Measurements from ENCODE around the gene LRP1B. TPM values are rescaled to one million over a fixed set of nuclear protein-coding genes. Genes with fewer than 3 reads are reported as not detected.

LRP1B gene
- total RNA-seq, 1 experiment from 2014 or later, result 0.52 TPM

- TF ChIP-seq E2F4 (CRISPR knock-in tag; IDR thresholded peaks at IDR 0.05; ENCODE audit: borderline replicate concordance, low read depth), result no peak
- TF ChIP-seq, protein P1, sequence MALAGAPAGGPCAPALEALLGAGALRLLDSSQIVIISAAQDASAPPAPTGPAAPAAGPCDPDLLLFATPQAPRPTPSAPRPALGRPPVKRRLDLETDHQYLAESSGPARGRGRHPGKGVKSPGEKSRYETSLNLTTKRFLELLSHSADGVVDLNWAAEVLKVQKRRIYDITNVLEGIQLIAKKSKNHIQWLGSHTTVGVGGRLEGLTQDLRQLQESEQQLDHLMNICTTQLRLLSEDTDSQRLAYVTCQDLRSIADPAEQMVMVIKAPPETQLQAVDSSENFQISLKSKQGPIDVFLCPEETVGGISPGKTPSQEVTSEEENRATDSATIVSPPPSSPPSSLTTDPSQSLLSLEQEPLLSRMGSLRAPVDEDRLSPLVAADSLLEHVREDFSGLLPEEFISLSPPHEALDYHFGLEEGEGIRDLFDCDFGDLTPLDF (CRISPR knock-in tag; IDR thresholded peaks at IDR 0.05), result no peak
- TF ChIP-seq, protein P2, sequence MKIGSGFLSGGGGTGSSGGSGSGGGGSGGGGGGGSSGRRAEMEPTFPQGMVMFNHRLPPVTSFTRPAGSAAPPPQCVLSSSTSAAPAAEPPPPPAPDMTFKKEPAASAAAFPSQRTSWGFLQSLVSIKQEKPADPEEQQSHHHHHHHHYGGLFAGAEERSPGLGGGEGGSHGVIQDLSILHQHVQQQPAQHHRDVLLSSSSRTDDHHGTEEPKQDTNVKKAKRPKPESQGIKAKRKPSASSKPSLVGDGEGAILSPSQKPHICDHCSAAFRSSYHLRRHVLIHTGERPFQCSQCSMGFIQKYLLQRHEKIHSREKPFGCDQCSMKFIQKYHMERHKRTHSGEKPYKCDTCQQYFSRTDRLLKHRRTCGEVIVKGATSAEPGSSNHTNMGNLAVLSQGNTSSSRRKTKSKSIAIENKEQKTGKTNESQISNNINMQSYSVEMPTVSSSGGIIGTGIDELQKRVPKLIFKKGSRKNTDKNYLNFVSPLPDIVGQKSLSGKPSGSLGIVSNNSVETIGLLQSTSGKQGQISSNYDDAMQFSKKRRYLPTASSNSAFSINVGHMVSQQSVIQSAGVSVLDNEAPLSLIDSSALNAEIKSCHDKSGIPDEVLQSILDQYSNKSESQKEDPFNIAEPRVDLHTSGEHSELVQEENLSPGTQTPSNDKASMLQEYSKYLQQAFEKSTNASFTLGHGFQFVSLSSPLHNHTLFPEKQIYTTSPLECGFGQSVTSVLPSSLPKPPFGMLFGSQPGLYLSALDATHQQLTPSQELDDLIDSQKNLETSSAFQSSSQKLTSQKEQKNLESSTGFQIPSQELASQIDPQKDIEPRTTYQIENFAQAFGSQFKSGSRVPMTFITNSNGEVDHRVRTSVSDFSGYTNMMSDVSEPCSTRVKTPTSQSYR (CRISPR knock-in tag; IDR thresholded peaks at IDR 0.05), result no peak
- no peak for TF ChIP-seq NFATC4 (CRISPR knock-in tag; IDR thresholded peaks at IDR 0.05)
- no peak for TF ChIP-seq CBFB (CRISPR knock-in tag; IDR thresholded peaks at IDR 0.05; ENCODE audit: low read depth)
- TF ChIP-seq JAZF1 (CRISPR knock-in tag; IDR thresholded peaks at IDR 0.05), result no peak
- no peak for TF ChIP-seq KAT7 (CRISPR knock-in tag; IDR thresholded peaks at IDR 0.05; ENCODE audit: borderline replicate concordance)
- no peak for TF ChIP-seq RORB (CRISPR knock-in tag; IDR thresholded peaks at IDR 0.05)
Observed at GRCh38 chr2:141331127-141331526, 799.7 kb downstream of the LRP1B start (continued).

DNA sequence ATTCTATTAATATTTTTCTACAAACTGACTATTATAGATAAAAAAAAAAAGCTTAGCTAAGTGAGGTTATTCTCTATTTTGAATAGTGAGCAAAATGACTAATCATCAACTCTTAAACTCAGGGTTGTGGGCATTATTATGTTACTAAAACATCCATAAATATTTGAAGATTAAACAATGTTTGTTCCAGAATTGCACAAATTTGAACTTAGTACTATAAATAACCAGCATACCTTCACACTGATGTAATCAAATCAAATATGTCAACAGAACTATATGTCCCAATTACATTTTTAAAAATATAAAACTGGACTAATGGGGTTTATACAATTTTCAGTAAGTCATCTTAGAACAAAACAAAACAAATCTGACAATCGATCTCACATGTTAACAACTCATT lies 800.9 kb downstream of the LRP1B start:
- ATAC-seq, result no peak
- Mint-ChIP-seq H3K4me1 (no peaks in the 10 kb centered on the region), H3K27ac (no peak overlapping the region), H3K9me3 (no peaks in the 10 kb centered on the region), H3K4me3 (no peak overlapping the region), H3K27me3 (ENCODE audit: low read depth) (no peaks in the 10 kb centered on the region), H3K36me3 (no peaks in the 10 kb centered on the region)
- no peak for DNase-seq (ENCODE audit: low spot score)
- ChIA-PET POLR2A (interaction anchor here (0.7 kb wide), 1 partner anchor 14 kb away, joined by 3 read pairs; no protein-coding TSS in a partner anchor), CTCF (no interaction called here)
- no peak for TF ChIP-seq AFF4 (CRISPR knock-in tag; IDR thresholded peaks at IDR 0.05; ENCODE audit: borderline replicate concordance)
- TF ChIP-seq ZNF219 (CRISPR knock-in tag; IDR thresholded peaks at IDR 0.05; ENCODE audit: borderline replicate concordance), result no peak
- TF ChIP-seq TEAD1 (CRISPR knock-in tag; IDR thresholded peaks at IDR 0.05), result no peak
- no peak for TF ChIP-seq GTF2I (CRISPR knock-in tag; conservative IDR thresholded peaks at IDR 0.05)
- no peak for TF ChIP-seq ZNF121 (CRISPR knock-in tag; IDR thresholded peaks at IDR 0.05)
- TF ChIP-seq ETV6 (CRISPR knock-in tag; IDR thresholded peaks at IDR 0.05), result no peak
- no peak for TF ChIP-seq MXD4 (CRISPR knock-in tag; IDR thresholded peaks at IDR 0.05; ENCODE audit: borderline replicate concordance)
- TF ChIP-seq, protein P3, sequence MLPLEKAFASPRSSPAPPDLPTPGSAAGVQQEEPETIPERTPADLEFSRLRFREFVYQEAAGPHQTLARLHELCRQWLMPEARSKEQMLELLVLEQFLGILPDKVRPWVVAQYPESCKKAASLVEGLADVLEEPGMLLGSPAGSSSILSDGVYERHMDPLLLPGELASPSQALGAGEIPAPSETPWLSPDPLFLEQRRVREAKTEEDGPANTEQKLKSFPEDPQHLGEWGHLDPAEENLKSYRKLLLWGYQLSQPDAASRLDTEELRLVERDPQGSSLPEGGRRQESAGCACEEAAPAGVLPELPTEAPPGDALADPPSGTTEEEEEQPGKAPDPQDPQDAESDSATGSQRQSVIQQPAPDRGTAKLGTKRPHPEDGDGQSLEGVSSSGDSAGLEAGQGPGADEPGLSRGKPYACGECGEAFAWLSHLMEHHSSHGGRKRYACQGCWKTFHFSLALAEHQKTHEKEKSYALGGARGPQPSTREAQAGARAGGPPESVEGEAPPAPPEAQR (CRISPR knock-in tag; IDR thresholded peaks at IDR 0.05), result no peak
- TF ChIP-seq, protein P4, sequence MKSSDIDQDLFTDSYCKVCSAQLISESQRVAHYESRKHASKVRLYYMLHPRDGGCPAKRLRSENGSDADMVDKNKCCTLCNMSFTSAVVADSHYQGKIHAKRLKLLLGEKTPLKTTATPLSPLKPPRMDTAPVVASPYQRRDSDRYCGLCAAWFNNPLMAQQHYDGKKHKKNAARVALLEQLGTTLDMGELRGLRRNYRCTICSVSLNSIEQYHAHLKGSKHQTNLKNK (CRISPR knock-in tag; IDR thresholded peaks at IDR 0.05), result no peak
- TF ChIP-seq GRHL2 (CRISPR knock-in tag; IDR thresholded peaks at IDR 0.05; ENCODE audit: insufficient replicate concordance, severe bottlenecking), result no peak
- TF ChIP-seq, protein P5, sequence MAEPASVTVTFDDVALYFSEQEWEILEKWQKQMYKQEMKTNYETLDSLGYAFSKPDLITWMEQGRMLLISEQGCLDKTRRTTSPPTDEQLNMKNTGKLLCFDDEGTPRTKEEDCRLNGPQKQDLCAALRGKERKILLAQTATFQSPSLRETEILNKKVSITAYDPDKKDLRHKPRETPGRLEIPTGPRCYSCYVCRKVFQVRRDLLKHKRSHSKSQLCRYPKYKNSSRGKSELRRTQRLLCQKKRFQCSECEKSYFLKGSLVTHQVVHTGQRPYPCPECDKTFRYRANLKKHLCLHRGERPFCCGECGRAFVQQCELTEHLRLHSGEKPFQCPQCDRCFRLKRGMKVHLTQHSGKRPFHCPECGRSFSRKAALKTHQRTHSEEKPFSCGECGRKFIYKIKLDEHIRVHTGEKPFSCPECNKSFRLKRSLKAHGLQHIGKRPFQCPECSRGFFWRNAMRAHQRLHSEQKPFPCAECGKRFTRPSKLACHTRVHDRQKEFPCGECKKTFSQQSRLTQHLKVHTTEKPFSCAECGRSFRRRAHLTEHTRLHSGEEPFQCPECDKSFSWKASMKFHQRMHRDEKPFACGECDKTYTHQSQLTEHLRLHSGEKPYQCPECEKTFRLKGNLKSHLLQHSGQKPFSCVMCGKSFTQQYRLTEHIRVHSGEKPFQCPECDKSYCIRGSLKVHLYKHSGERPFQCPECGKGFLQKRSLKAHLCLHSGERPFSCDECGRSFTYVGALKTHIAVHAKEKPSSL (CRISPR knock-in tag; conservative IDR thresholded peaks at IDR 0.05), result no peak
- TF ChIP-seq ATF1 (CRISPR knock-in tag; IDR thresholded peaks at IDR 0.05), result no peak

Data from WTC11 (cell line).